H1 (cell line): Measurements from ENCODE around the gene LRBA. TPM values are rescaled to one million over a fixed set of nuclear protein-coding genes. Genes with fewer than 3 reads are reported as not detected.

Experiments used
- ATF2 ChIP-seq: IDR thresholded peaks from 2 replicates; pipeline ENCODE4 v1.6.1; 2012; ENCODE audit warnings: low read length, inconsistent platforms
- CEBPB ChIP-seq: IDR thresholded peaks from 2 replicates; pipeline ENCODE4 v1.6.1; 2012; ENCODE audit warnings: low read depth, low read length
- CHD2 ChIP-seq: IDR thresholded peaks from 2 replicates; pipeline ENCODE4 v1.6.1; 2012; ENCODE audit warnings: low read length, improper control_type of control experiment
- GTF2F1 ChIP-seq: IDR thresholded peaks from 2 replicates; pipeline ENCODE4 v1.6.1; 2012; ENCODE audit warnings: low read depth, low read length, improper control_type of control experiment, borderline replicate concordance
- HDAC2 ChIP-seq, 2 experiments: fragments of 300-600 bp in 1 of 2; sonication (generic) in 1 of 2; IDR thresholded peaks; 2 replicates each; pipeline ENCODE4 v1.6.1; 2011 to 2012; ENCODE audit warnings: low read depth in 2 of 2, low read length in 2 of 2, mild to moderate bottlenecking in 2 of 2, moderate library complexity in 2 of 2, borderline replicate concordance in 1 of 2, inconsistent platforms in 1 of 2
- SP4 ChIP-seq: IDR thresholded peaks from 2 replicates; pipeline ENCODE4 v1.6.1; 2012; ENCODE audit warnings: low read length, inconsistent platforms
- USF2 ChIP-seq: IDR thresholded peaks from 2 replicates; pipeline ENCODE4 v1.6.1; 2011; ENCODE audit warnings: low read length, improper control_type of control experiment
- polyA plus RNA-seq, 7 experiments: library from polyadenylated mRNA; depleted of rRNA in 3 of 7; stranded (reverse) in 5 of 7; unstranded in 2 of 7; fragments of >200 nt in 5 of 7; fragments of 200-250 nt in 2 of 7; gene quantifications; 1 replicate in 5 of 7; 2 replicates in 1 of 7; 4 replicates in 1 of 7; pipeline versions ENCODE4 v1.2.1 to v1.2.3, GENCODE V29; 2011 to 2013; ENCODE audit warnings: missing spikeins in 2 of 7, mixed read lengths in 2 of 7
- total RNA-seq: library from RNA; stranded (reverse); fragmentation: NEBNext Ultra II Directional; extraction: Animal tissue kit (Norgen Biotek cat#: 25700); gene quantifications from 2 replicates; pipeline ENCODE4 v1.2.1, GENCODE V29; 2021

The LRBA gene
- total and polyA plus RNA-seq, 2 of the 8 experiments (the other 6 are each of a cell fraction or from before 2014, with no cell fraction given), result 54.6 to 83.2 TPM

- TF ChIP-seq USF2, result no peak
- no peak for TF ChIP-seq HDAC2 (IDR thresholded peaks at IDR 0.05; ENCODE audit: borderline replicate concordance in 1 of 2, low read depth in 2 of 2, low read length in 2 of 2)
- TF ChIP-seq CEBPB, result no peak
- TF ChIP-seq GTF2F1, result no peak
- TF ChIP-seq CHD2, result no peak
- no peak for TF ChIP-seq ATF2
- TF ChIP-seq SP4, result no peak
Measured at GRCh38 chr4:150782311-150782710, 232.8 kb downstream of the LRBA start (continued).
